ENCODE measurements around the gene CLDND2.
"Not testable (repeated sequence)": the region's sequence is repeated elsewhere in the genome, so short reads cannot be mapped to it uniquely, and the experiment has no call there.

The CLDND2 gene

GRCh38 chr19:51368366-51369282 is at the start of gene CLDND2:
Gene CLDND2, minus strand, starts transcription at chr19:51369003. Its CDS starts 426 bp downstream, at chr19:51368577.
- no peak for DNase-seq

GRCh38 chr19:51417810-51418157 is 49.0 kb upstream of the CLDND2 start:
- DNase-seq, result no peak

- DNase-seq, result peak; percentile 21
Measured at GRCh38 chr19:51417107-51417809, 48.5 kb upstream of the CLDND2 start, which contains the start of gene SIGLEC10. Gene SIGLEC10, minus strand, starts transcription at chr19:51417642. Its CDS starts 61 bp downstream, at chr19:51417581.

- not testable (repeated sequence) for DNase-seq
Measured at GRCh38 chr19:51416422-51416821, 47.6 kb upstream of the CLDND2 start.

GRCh38 chr19:51415187-51415586 is 46.4 kb upstream of the CLDND2 start:
- no peak for DNase-seq

- no peak for DNase-seq
Measured at GRCh38 chr19:51410950-51411748, 42.3 kb upstream of the CLDND2 start.

- peak; percentile 10 for DNase-seq
Measured at GRCh38 chr19:51407511-51408131, 38.8 kb upstream of the CLDND2 start.

GRCh38 chr19:51402117-51402516 is 33.3 kb upstream of the CLDND2 start:
- no peak for DNase-seq

- DNase-seq, result not testable (repeated sequence)
Measured at GRCh38 chr19:51399936-51400335, 31.1 kb upstream of the CLDND2 start.

GRCh38 chr19:51399231-51399630 is 30.4 kb upstream of the CLDND2 start:
- no peak for DNase-seq

- no peak for DNase-seq
Measured at GRCh38 chr19:51398096-51398704, 29.4 kb upstream of the CLDND2 start.

GRCh38 chr19:51397453-51397852 is 28.6 kb upstream of the CLDND2 start:
- not testable (repeated sequence) for DNase-seq

GRCh38 chr19:51396175-51396574 is 27.4 kb upstream of the CLDND2 start:
- DNase-seq, result no peak

- peak; percentile 80 for DNase-seq
Measured at GRCh38 chr19:51394050-51394836, 25.4 kb upstream of the CLDND2 start.

- no peak for DNase-seq
Measured at GRCh38 chr19:51392701-51393100, 23.9 kb upstream of the CLDND2 start.

GRCh38 chr19:51391073-51391611 is 22.3 kb upstream of the CLDND2 start:
- no peak for DNase-seq

- DNase-seq, result no peak
Measured at GRCh38 chr19:51389143-51389542, 20.3 kb upstream of the CLDND2 start.

- DNase-seq, result no peak
Measured at GRCh38 chr19:51387924-51388389, 19.2 kb upstream of the CLDND2 start, which contains the start of gene LIM2. Gene LIM2, minus strand, starts transcription at chr19:51387974. Its CDS starts 531 bp downstream, at chr19:51387443.

GRCh38 chr19:51386882-51387520 is 18.2 kb upstream of the CLDND2 start:
- no peak for DNase-seq

- DNase-seq, result no peak
Measured at GRCh38 chr19:51382004-51382403, 13.2 kb upstream of the CLDND2 start.

Measured in stimulated activated CD4-positive, alpha-beta T cell treated with anti-CD3 and anti-CD28 coated beads, Interleukin-4, amount 100 ng/mL, for 1 hour (primary cell).